ENCODE measurements around the gene WNT10A. TPM values are rescaled to one million over a fixed set of nuclear protein-coding genes. Genes with fewer than 3 reads are reported as not detected.

The WNT10A gene
- total and polyA plus RNA-seq, 9 of the 15 experiments (the other 6 are each of a cell fraction or from before 2014, with no cell fraction given) = not detected

GRCh38 chr2:218892693-218893348, 12.2 kb downstream of the WNT10A start (continued):
- TF ChIP-seq CTBP1 (IDR thresholded peaks at IDR 0.05; ENCODE audit: borderline replicate concordance) = peak; percentile 37; the same call in 1 of the 2 replicates
- no peak for TF ChIP-seq ZNF584 (CRISPR knock-in tag; IDR thresholded peaks at IDR 0.05; ENCODE audit: low read depth)
- peak in 1 of 2 experiments; percentile 5; a peak in 1 of 4 replicates for TF ChIP-seq RAD21 (CRISPR knock-in tag; conservative IDR thresholded peaks at IDR 0.05 in 1 of 2, IDR thresholded peaks at IDR 0.05 in 1 of 2)
- TF ChIP-seq HNRNPL (IDR thresholded peaks at IDR 0.05; ENCODE audit: low read depth, low read length) = 0 out of 2 replicates have a peak, but pooled peaks have one; percentile 31
- TF ChIP-seq ZBTB33 (CRISPR knock-in tag; IDR thresholded peaks at IDR 0.05) = peak; percentile 92
- no peak for TF ChIP-seq KAT8 (IDR thresholded peaks at IDR 0.05; ENCODE audit: low read depth)
- TF ChIP-seq MYC (IDR thresholded peaks at IDR 0.05; ENCODE audit: low read depth, low read length) = 0 out of 2 replicates have a peak, but pooled peaks have one; percentile 17
- no peak for TF ChIP-seq MYC (CRISPR knock-in tag; IDR thresholded peaks at IDR 0.05; ENCODE audit: borderline replicate concordance, low read depth)
- TF ChIP-seq CBFA2T3 (IDR thresholded peaks at IDR 0.05) = no peak
- peak; percentile 53 to 70; a peak in 3 of 4 replicates for TF ChIP-seq NRF1 (conservative IDR thresholded peaks at IDR 0.05 in 1 of 2, IDR thresholded peaks at IDR 0.05 in 1 of 2)
- TF ChIP-seq CBX5 (IDR thresholded peaks at IDR 0.05; ENCODE audit: borderline replicate concordance, low read depth) = no peak
- TF ChIP-seq ETV5 (CRISPR knock-in tag; IDR thresholded peaks at IDR 0.05; ENCODE audit: low read depth) = no peak
- no peak for TF ChIP-seq KLF6 (CRISPR knock-in tag; IDR thresholded peaks at IDR 0.05; ENCODE audit: borderline replicate concordance)
- no peak for TF ChIP-seq PHB (CRISPR knock-in tag; IDR thresholded peaks at IDR 0.05)

Data from K562 (cell line).